Effector memory CD8-positive, alpha-beta T cell (primary cell): ENCODE data around the gene NPPB.

Source experiments
- ATAC-seq: fragments of 150-1000 bp; cut with Tn5 transposase; replicated peaks from 2 replicates; pipeline ENCODE4 v1.10.0; 2021; ENCODE audit warnings: mild to moderate bottlenecking, moderate library complexity
- DNase-seq, 3 experiments: peaks; one replicate each; pipeline ENCODE4 v3.0.0; 2021
- H3K27ac Mint-ChIP-seq, 2 donors: one replicate each; pipeline ENCODE4 v1.8.0; 2022; ENCODE audit warnings: mild to moderate bottlenecking in 2 of 2, mixed read lengths in 2 of 2, moderate library complexity in 2 of 2
- H3K27me3 Mint-ChIP-seq, 2 donors: one replicate each; pipeline ENCODE4 v1.8.0; 2022; ENCODE audit warnings: mixed read lengths in 2 of 2
- H3K36me3 Mint-ChIP-seq: one replicate; pipeline ENCODE4 v1.8.0; 2022; ENCODE audit warnings: mild to moderate bottlenecking, moderate library complexity, mixed read lengths; ENCODE audit not compliant: insufficient read depth
- H3K4me1 Mint-ChIP-seq, 2 donors: one replicate each; pipeline ENCODE4 v1.8.0; 2022; ENCODE audit warnings: low read depth in 2 of 2, mixed read lengths in 2 of 2
- H3K4me3 Mint-ChIP-seq, 2 donors: one replicate each; pipeline ENCODE4 v1.8.0; 2022; ENCODE audit warnings: mild to moderate bottlenecking in 2 of 2, mixed read lengths in 2 of 2, moderate library complexity in 2 of 2
- H3K9me3 Mint-ChIP-seq, 2 donors: one replicate each; pipeline ENCODE4 v1.8.0; 2022; ENCODE audit warnings: mixed read lengths in 2 of 2

Gene NPPB

GRCh38 chr1:11891433-11892186 is 32.9 kb upstream of the NPPB start:
- H3K36me3 Mint-ChIP-seq, result no peaks in the 10 kb centered on the region
- peaks cover 29 to 76% of the 10 kb centered on the region in 2 donors for H3K27me3 Mint-ChIP-seq
- DNase-seq (no peak), ATAC-seq (no peak)
- H3K27ac Mint-ChIP-seq, result no peak overlapping the region
- no peaks in the 10 kb centered on the region for H3K9me3 Mint-ChIP-seq
- H3K4me3 Mint-ChIP-seq, result no peak overlapping the region
- peaks cover 0 to 4% of the 10 kb centered on the region in 2 donors for H3K4me1 Mint-ChIP-seq

GRCh38 chr1:11888877-11889208 is 30.1 kb upstream of the NPPB start:
- DNase-seq, result no peak
- Mint-ChIP-seq H3K9me3 (no peaks in the 10 kb centered on the region), H3K4me1 (peaks cover 0 to under 1% of the 10 kb centered on the region in 2 donors), H3K27me3 (peaks cover 27 to 58% of the 10 kb centered on the region in 2 donors), H3K27ac (no peak overlapping the region), H3K4me3 (no peak overlapping the region), H3K36me3 (no peaks in the 10 kb centered on the region)
- ATAC-seq, result no peak

- Mint-ChIP-seq H3K27ac (no peak overlapping the region), H3K4me3 (no peak overlapping the region), H3K36me3 (no peaks in the 10 kb centered on the region), H3K27me3 (peaks cover 22 to 56% of the 10 kb centered on the region in 2 donors), H3K4me1 (no peaks in the 10 kb centered on the region), H3K9me3 (no peaks in the 10 kb centered on the region)
- no peak for ATAC-seq
- DNase-seq, result no peak
Measured at GRCh38 chr1:11888206-11888876, 29.6 kb upstream of the NPPB start.

GRCh38 chr1:11887666-11888007 is 28.9 kb upstream of the NPPB start:
- DNase-seq, result no peak
- Mint-ChIP-seq H3K4me3 (no peak overlapping the region), H3K27ac (no peak overlapping the region), H3K27me3 (peaks cover 22 to 60% of the 10 kb centered on the region in 2 donors), H3K9me3 (no peaks in the 10 kb centered on the region), H3K36me3 (no peaks in the 10 kb centered on the region), H3K4me1 (peaks cover 0 to 2% of the 10 kb centered on the region in 2 donors)
- no peak for ATAC-seq

- DNase-seq, result no peak
- ATAC-seq, result no peak
- Mint-ChIP-seq H3K27me3 (peaks cover 18 to 60% of the 10 kb centered on the region in 2 donors), H3K4me3 (no peak overlapping the region), H3K36me3 (no peaks in the 10 kb centered on the region), H3K9me3 (no peaks in the 10 kb centered on the region), H3K27ac (no peak overlapping the region), H3K4me1 (peaks cover 0 to 2% of the 10 kb centered on the region in 2 donors)
Measured at GRCh38 chr1:11886986-11887665, 28.4 kb upstream of the NPPB start.

- H3K27ac Mint-ChIP-seq, result no peak overlapping the region
- H3K27me3 Mint-ChIP-seq, result peaks cover 27 to 67% of the 10 kb centered on the region in 2 donors
Measured at GRCh38 chr1:11885916-11886315, 27.2 kb upstream of the NPPB start.

GRCh38 chr1:11882814-11883538 is 24.2 kb upstream of the NPPB start:
- Mint-ChIP-seq H3K27me3 (peaks cover 27 to 66% of the 10 kb centered on the region in 2 donors), H3K27ac (no peak overlapping the region), H3K4me3 (no peak overlapping the region), H3K36me3 (no peaks in the 10 kb centered on the region), H3K9me3 (no peaks in the 10 kb centered on the region), H3K4me1 (peaks cover 0 to 2% of the 10 kb centered on the region in 2 donors)
- DNase-seq, result no peak
- ATAC-seq, result no peak

More at GRCh38 chr1:11885916-11886315, 27.2 kb upstream of the NPPB start:
- no peak for ATAC-seq
- no peak overlapping the region for H3K4me3 Mint-ChIP-seq
- DNase-seq, result no peak
- H3K9me3 Mint-ChIP-seq, result no peaks in the 10 kb centered on the region
- H3K4me1 Mint-ChIP-seq, result peaks cover 0 to 2% of the 10 kb centered on the region in 2 donors
- H3K36me3 Mint-ChIP-seq, result no peaks in the 10 kb centered on the region

GRCh38 chr1:11881749-11882441 is 23.1 kb upstream of the NPPB start:
- no peak for ATAC-seq
- H3K36me3 Mint-ChIP-seq, result no peaks in the 10 kb centered on the region
- no peak for DNase-seq
- no peak overlapping the region for H3K27ac Mint-ChIP-seq
- no peak overlapping the region for H3K4me3 Mint-ChIP-seq
- H3K9me3 Mint-ChIP-seq, result no peaks in the 10 kb centered on the region
- peaks cover 29 to 68% of the 10 kb centered on the region in 2 donors for H3K27me3 Mint-ChIP-seq
- H3K4me1 Mint-ChIP-seq, result peaks cover 0 to 2% of the 10 kb centered on the region in 2 donors

GRCh38 chr1:11880911-11881748 is 22.4 kb upstream of the NPPB start:
- Mint-ChIP-seq H3K4me1 (peaks cover 0 to 2% of the 10 kb centered on the region in 2 donors), H3K27me3 (peaks cover 35 to 72% of the 10 kb centered on the region in 2 donors), H3K4me3 (no peak overlapping the region), H3K9me3 (no peaks in the 10 kb centered on the region), H3K36me3 (no peaks in the 10 kb centered on the region), H3K27ac (no peak overlapping the region)
- ATAC-seq (no peak), DNase-seq (no peak)

GRCh38 chr1:11880181-11880575 is 21.4 kb upstream of the NPPB start:
- ATAC-seq, result no peak
- peaks cover 0 to 2% of the 10 kb centered on the region in 2 donors for H3K4me1 Mint-ChIP-seq
- no peaks in the 10 kb centered on the region for H3K9me3 Mint-ChIP-seq
- H3K4me3 Mint-ChIP-seq, result no peak overlapping the region
- no peak overlapping the region for H3K27ac Mint-ChIP-seq
- no peak for DNase-seq
- H3K27me3 Mint-ChIP-seq, result peaks cover 36 to 75% of the 10 kb centered on the region in 2 donors
- H3K36me3 Mint-ChIP-seq, result peaks cover 2% of the 10 kb centered on the region

GRCh38 chr1:11879311-11880180 is 20.8 kb upstream of the NPPB start:
- Mint-ChIP-seq H3K27me3 (peaks cover 36 to 81% of the 10 kb centered on the region in 2 donors), H3K4me1 (peaks cover 0 to 2% of the 10 kb centered on the region in 2 donors), H3K36me3 (peaks cover 2% of the 10 kb centered on the region)

GRCh38 chr1:11878891-11879190 is 20.1 kb upstream of the NPPB start:
- Mint-ChIP-seq H3K36me3 (peaks cover 2% of the 10 kb centered on the region), H3K4me3 (no peak overlapping the region), H3K27ac (no peak overlapping the region), H3K27me3 (peaks cover 36 to 89% of the 10 kb centered on the region in 2 donors), H3K9me3 (no peaks in the 10 kb centered on the region), H3K4me1 (peaks cover 0 to 2% of the 10 kb centered on the region in 2 donors)
- ATAC-seq (no peak), DNase-seq (no peak)

More at GRCh38 chr1:11879311-11880180, 20.8 kb upstream of the NPPB start:
- Mint-ChIP-seq H3K9me3 (no peaks in the 10 kb centered on the region), H3K27ac (no peak overlapping the region), H3K4me3 (no peak overlapping the region)
- DNase-seq (no peak), ATAC-seq (no peak)
